ENCODE data around the gene DNAJC18.
"Not testable (repeated sequence)": the region's sequence is repeated elsewhere in the genome, so short reads cannot be mapped to it uniquely, and the experiment has no call there.

The DNAJC18 gene

GRCh38 chr5:139461176-139461575 is 21.9 kb upstream of the DNAJC18 start:
- DNase-seq (ENCODE audit: low read depth, low spot score) = no peak

- DNase-seq (ENCODE audit: low read depth, low spot score) = no peak
Observed at GRCh38 chr5:139460455-139460854, 21.1 kb upstream of the DNAJC18 start.

- no peak for DNase-seq (ENCODE audit: low read depth, low spot score)
Observed at GRCh38 chr5:139459451-139459934, 20.2 kb upstream of the DNAJC18 start.

GRCh38 chr5:139458580-139459407 is 19.5 kb upstream of the DNAJC18 start:
- no peak for DNase-seq (ENCODE audit: low read depth, low spot score)

- DNase-seq (ENCODE audit: low read depth, low spot score) = no peak
Observed at GRCh38 chr5:139457653-139458306, 18.5 kb upstream of the DNAJC18 start.

- DNase-seq (ENCODE audit: low read depth, low spot score) = no peak
Observed at GRCh38 chr5:139457241-139457640, 17.9 kb upstream of the DNAJC18 start.

GRCh38 chr5:139456776-139457175 is 17.5 kb upstream of the DNAJC18 start:
- no peak for DNase-seq (ENCODE audit: low read depth, low spot score)

- DNase-seq (ENCODE audit: low read depth, low spot score) = no peak
Observed at GRCh38 chr5:139454568-139455290, 15.4 kb upstream of the DNAJC18 start.

GRCh38 chr5:139453683-139454567 is 14.6 kb upstream of the DNAJC18 start:
- no peak for DNase-seq (ENCODE audit: low read depth, low spot score)

GRCh38 chr5:139451878-139452660 is 12.7 kb upstream of the DNAJC18 start:
- no peak for DNase-seq (ENCODE audit: low read depth, low spot score)

GRCh38 chr5:139451176-139451575 is 11.9 kb upstream of the DNAJC18 start:
- DNase-seq (ENCODE audit: low read depth, low spot score) = no peak

- no peak for DNase-seq (ENCODE audit: low read depth, low spot score)
Observed at GRCh38 chr5:139446956-139447779, 7.8 kb upstream of the DNAJC18 start.

- DNase-seq (ENCODE audit: low read depth, low spot score) = no peak
Observed at GRCh38 chr5:139445325-139446170, 6.2 kb upstream of the DNAJC18 start.

- no peak for DNase-seq (ENCODE audit: low read depth, low spot score)
Observed at GRCh38 chr5:139443831-139444453, 4.6 kb upstream of the DNAJC18 start.

- DNase-seq (ENCODE audit: low read depth, low spot score) = not testable (repeated sequence)
Observed at GRCh38 chr5:139440416-139440815, 1.1 kb upstream of the DNAJC18 start.

GRCh38 chr5:139438707-139439012 is 665 bp downstream of the DNAJC18 start:
- DNase-seq (ENCODE audit: low read depth, low spot score) = no peak

GRCh38 chr5:139435676-139436075 is 3.6 kb downstream of the DNAJC18 start:
- no peak for DNase-seq (ENCODE audit: low read depth, low spot score)

- no peak for DNase-seq (ENCODE audit: low read depth, low spot score)
Observed at GRCh38 chr5:139431706-139432105, 7.6 kb downstream of the DNAJC18 start.
